ENCODE results near the gene PARD3B. TPM values are rescaled to one million over a fixed set of nuclear protein-coding genes. Genes with fewer than 3 reads are reported as not detected.

PARD3B gene
- total RNA-seq, 2 experiments from 2014 or later, result 0.11 to 0.88 TPM

DNA sequence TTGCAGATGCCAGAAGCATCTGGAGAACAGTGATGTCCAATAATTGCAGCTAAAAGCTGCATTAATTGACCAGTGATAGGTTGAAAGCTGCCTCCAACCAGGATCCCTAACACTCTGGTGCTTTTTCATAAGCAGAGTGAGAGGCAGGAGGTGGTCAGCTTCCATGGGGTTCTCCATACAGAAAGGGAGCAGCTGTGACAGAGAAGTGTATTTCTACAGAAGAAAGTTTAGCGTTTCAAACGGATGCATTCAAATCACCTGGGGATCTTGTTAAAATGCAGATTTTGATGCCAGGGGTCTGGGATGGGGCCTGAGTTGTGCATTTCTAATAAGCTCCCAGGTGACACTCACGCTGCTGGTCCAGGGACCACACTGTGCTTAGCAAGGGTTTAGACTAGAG lies 920.5 kb downstream of the PARD3B start:
- Mint-ChIP-seq H3K27me3 (no peaks in the 10 kb centered on the region), H3K36me3 (ENCODE audit: low read depth) (no peaks in the 10 kb centered on the region), H3K4me3 (no peak overlapping the region), H3K9me3 (no peaks in the 10 kb centered on the region), H3K4me1 (ENCODE audit: low read depth) (no peaks in the 10 kb centered on the region), H3K27ac (no peak overlapping the region)
- ATAC-seq, result no peak
- TF ChIP-seq, protein P1, sequence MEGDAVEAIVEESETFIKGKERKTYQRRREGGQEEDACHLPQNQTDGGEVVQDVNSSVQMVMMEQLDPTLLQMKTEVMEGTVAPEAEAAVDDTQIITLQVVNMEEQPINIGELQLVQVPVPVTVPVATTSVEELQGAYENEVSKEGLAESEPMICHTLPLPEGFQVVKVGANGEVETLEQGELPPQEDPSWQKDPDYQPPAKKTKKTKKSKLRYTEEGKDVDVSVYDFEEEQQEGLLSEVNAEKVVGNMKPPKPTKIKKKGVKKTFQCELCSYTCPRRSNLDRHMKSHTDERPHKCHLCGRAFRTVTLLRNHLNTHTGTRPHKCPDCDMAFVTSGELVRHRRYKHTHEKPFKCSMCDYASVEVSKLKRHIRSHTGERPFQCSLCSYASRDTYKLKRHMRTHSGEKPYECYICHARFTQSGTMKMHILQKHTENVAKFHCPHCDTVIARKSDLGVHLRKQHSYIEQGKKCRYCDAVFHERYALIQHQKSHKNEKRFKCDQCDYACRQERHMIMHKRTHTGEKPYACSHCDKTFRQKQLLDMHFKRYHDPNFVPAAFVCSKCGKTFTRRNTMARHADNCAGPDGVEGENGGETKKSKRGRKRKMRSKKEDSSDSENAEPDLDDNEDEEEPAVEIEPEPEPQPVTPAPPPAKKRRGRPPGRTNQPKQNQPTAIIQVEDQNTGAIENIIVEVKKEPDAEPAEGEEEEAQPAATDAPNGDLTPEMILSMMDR (IDR thresholded peaks at IDR 0.05), result no peak
- CTCF ChIA-PET, result no interaction called here
- no peak for DNase-seq
- POLR2A ChIA-PET, result no interaction called here
- intact Hi-C loops (cut with micrococcal nuclease), result no loop called here

DNA sequence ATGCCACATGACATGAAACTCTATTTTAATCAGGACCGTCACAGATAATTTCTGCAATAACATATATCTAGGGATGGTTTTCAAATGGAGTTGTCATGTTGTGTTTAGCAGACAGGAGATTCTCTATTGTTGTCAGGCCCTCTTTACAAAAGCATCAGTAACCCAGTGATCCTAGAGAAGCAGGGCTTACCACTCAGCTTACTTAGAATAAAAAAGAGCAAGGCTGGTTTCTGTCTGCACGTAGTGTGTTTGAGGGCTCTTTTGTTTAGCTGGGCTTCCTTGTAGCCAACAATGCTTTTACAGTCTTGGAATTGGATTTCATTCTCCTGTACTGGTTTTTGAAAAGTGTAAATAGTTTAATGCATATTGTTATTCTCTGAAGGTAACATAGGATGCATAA lies 926.5 kb downstream of the PARD3B start:
- CTCF ChIA-PET, result no interaction called here
- POLR2A ChIA-PET, result no interaction called here
- TF ChIP-seq, protein P1 (IDR thresholded peaks at IDR 0.05), result no peak

DNA sequence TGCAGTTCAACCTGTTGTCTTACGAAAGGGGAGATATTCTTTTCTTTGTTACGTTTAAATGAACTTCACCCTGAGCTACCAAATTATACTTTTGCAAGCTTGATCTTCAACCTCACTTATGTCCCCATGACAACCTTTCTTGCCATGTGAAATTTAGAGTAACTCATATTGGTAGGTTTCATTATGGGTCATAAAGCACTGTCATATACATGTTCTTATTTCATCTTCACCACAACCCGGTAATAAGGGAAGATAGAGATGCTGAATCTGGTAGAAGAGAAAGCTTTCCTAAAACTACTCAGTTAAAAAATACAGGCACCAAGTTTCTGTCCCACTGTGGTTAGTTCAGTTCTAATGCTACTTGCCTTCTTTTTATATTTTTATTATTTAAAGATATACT lies 928.5 kb downstream of the PARD3B start:
- CTCF ChIA-PET, result interaction anchor here (1.3 kb wide), 1 partner anchor 202 kb away, joined by 3 read pairs; no protein-coding TSS in a partner anchor
- DNase-seq (no peak), ATAC-seq (peak; percentile 49)
- intact Hi-C loops (cut with micrococcal nuclease), result no loop called here
- Mint-ChIP-seq H3K36me3 (ENCODE audit: low read depth) (no peaks in the 10 kb centered on the region), H3K4me3 (no peak overlapping the region), H3K27me3 (peaks cover 7% of the 10 kb centered on the region), H3K9me3 (no peaks in the 10 kb centered on the region), H3K4me1 (ENCODE audit: low read depth) (no peaks in the 10 kb centered on the region), H3K27ac (no peak overlapping the region)
- TF ChIP-seq, protein P1 (IDR thresholded peaks at IDR 0.05), result no peak
- POLR2A ChIA-PET, result no interaction called here

More for the DNA sequence above, 926.5 kb downstream of the PARD3B start:
- H3K27ac Mint-ChIP-seq, result no peak overlapping the region
- no peak overlapping the region for H3K4me3 Mint-ChIP-seq
- H3K4me1 Mint-ChIP-seq (ENCODE audit: low read depth), result no peaks in the 10 kb centered on the region
- peaks cover 5% of the 10 kb centered on the region for H3K27me3 Mint-ChIP-seq
- intact Hi-C loops (cut with micrococcal nuclease), result no loop called here
- no peaks in the 10 kb centered on the region for H3K36me3 Mint-ChIP-seq (ENCODE audit: low read depth)
- no peaks in the 10 kb centered on the region for H3K9me3 Mint-ChIP-seq
- no peak for DNase-seq
- no peak for ATAC-seq

DNA sequence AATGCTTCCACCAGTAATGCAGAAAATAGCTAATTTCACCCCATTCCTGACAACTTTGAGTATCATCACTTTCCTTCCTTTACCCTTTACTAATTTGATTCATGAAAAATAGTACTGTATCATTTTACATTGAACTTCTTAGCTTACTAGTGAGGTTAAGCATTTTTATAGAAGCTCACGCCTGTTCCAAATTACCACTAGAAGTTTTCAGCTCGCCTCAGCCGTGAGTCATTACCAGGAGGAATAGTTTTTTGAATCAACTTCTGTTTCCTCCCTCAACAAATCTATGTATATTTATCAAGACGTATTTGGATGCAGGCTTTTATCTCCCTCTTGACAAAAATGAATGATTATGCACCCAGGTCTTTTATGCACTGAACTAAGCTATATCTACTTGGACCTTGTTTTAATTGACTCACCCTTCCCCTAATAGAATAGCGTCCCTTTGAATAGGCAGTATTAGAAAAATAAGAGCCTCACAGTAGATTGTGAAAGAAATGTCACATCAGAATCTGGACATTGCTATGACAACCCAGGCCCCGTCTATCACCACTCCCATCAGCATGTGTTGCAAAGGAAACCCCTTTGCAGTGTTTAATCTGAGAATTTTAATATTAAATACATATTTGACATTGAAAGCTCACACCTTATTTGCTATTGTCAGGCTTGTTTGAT lies 929.6 kb downstream of the PARD3B start:
- no peak overlapping the region for H3K27ac Mint-ChIP-seq
- peaks cover 7% of the 10 kb centered on the region for H3K27me3 Mint-ChIP-seq
- POLR2A ChIA-PET, result interaction anchor here (0.6 kb wide), 1 partner anchor 32 kb away, joined by 3 read pairs; no protein-coding TSS in a partner anchor
- TF ChIP-seq, protein P1 (IDR thresholded peaks at IDR 0.05), result no peak
- H3K9me3 Mint-ChIP-seq, result no peaks in the 10 kb centered on the region
- CTCF ChIA-PET, result no interaction called here
- H3K4me3 Mint-ChIP-seq, result no peak overlapping the region
- no peaks in the 10 kb centered on the region for H3K36me3 Mint-ChIP-seq (ENCODE audit: low read depth)
- intact Hi-C loops (cut with micrococcal nuclease), result no loop called here
- H3K4me1 Mint-ChIP-seq (ENCODE audit: low read depth), result no peaks in the 10 kb centered on the region
- no peak for ATAC-seq
- DNase-seq, result no peak

DNA sequence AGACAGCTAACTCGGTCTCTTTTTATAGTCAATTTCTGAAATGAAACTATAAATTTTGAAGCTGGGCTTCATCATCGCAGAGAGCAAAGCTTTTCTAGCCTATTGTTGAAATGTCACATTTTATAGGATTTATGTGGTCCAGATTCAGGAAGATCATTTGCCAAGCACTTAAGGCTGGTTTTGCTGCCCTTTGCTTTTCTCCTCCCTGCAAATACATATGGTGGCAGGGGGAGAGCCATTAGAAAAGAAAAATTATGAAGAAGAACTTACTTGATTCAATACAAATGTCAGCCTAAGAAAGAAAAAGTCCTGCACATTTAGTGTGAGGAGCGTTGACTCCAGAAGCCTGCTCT lies 930.1 kb downstream of the PARD3B start:
- Mint-ChIP-seq H3K27ac (no peak overlapping the region), H3K27me3 (peaks cover 7% of the 10 kb centered on the region), H3K9me3 (no peaks in the 10 kb centered on the region), H3K4me1 (ENCODE audit: low read depth) (no peaks in the 10 kb centered on the region), H3K4me3 (no peak overlapping the region), H3K36me3 (ENCODE audit: low read depth) (no peaks in the 10 kb centered on the region)
- ATAC-seq (no peak), DNase-seq (no peak)
- intact Hi-C loops (cut with micrococcal nuclease), result no loop called here
- ChIA-PET POLR2A (interaction anchor here (0.6 kb wide), 1 partner anchor 32 kb away, joined by 3 read pairs; no protein-coding TSS in a partner anchor), CTCF (no interaction called here)
- TF ChIP-seq, protein P1 (IDR thresholded peaks at IDR 0.05), result no peak
